ENCODE data around the gene UGT2B17.

- TF ChIP-seq CTCF (conservative IDR thresholded peaks at IDR 0.05; ENCODE audit: low read length) = no peak
- TF ChIP-seq EZH2phosphoT487 (IDR thresholded peaks at IDR 0.05; ENCODE audit: borderline replicate concordance, low read depth, low read length) = no peak
Observed at GRCh38 chr4:68615699-68616422, 39.7 kb upstream of the UGT2B17 start.
